OCI-LY1 (cell line): ENCODE measurements around the gene POLD2.

Experiments
- H2AFZ ChIP-seq: fragments of 200-600 bp; sonication (generic), shearing (Covaris generic); 2 replicates; pipeline ENCODE4 v1.6.0; 2014; ENCODE audit warnings: antibody characterized with exemption, mild to moderate bottlenecking, low read length
- H3F3A ChIP-seq: fragments of 200-600 bp; sonication (generic), shearing (Covaris generic); 2 replicates; pipeline ENCODE4 v1.6.0; 2014; ENCODE audit warnings: mild to moderate bottlenecking, antibody characterized with exemption, low read length, moderate library complexity; ENCODE audit not compliant: insufficient read depth
- H3K27ac ChIP-seq: fragments of 200-600 bp; sonication (generic); 2 replicates; pipeline ENCODE4 v1.5.1; 2014; ENCODE audit warnings: low read length, mixed run types, mild to moderate bottlenecking, low read depth; ENCODE audit not compliant: poor library complexity, severe bottlenecking
- H3K27me3 ChIP-seq: fragments of 200-600 bp; sonication (generic); 2 replicates; pipeline ENCODE4 v1.6.0; 2014; ENCODE audit warnings: antibody characterized with exemption, mild to moderate bottlenecking, low read length, moderate library complexity; ENCODE audit not compliant: insufficient read depth
- H3K36me3 ChIP-seq: fragments of 200-600 bp; sonication (generic); 2 replicates; pipeline ENCODE4 v1.6.1; 2014; ENCODE audit warnings: mild to moderate bottlenecking, antibody characterized with exemption, low read length, moderate library complexity, mixed read lengths; ENCODE audit not compliant: insufficient read depth
- H3K4me1 ChIP-seq: fragments of 200-600 bp; sonication (generic); 2 replicates; pipeline ENCODE4 v1.5.1; 2014; ENCODE audit warnings: mild to moderate bottlenecking, low read length, moderate library complexity; ENCODE audit not compliant: insufficient read depth, severe bottlenecking
- H3K4me2 ChIP-seq: fragments of 200-600 bp; sonication (generic), shearing (Covaris generic); 2 replicates; pipeline ENCODE4 v1.6.1; 2014; ENCODE audit warnings: low read length
- H3K4me3 ChIP-seq: fragments of 200-600 bp; sonication (generic); 2 replicates; pipeline ENCODE4 v1.5.1; 2014; ENCODE audit warnings: low read length, low read depth, mild to moderate bottlenecking, mixed read lengths; ENCODE audit not compliant: poor library complexity, severe bottlenecking
- H3K79me2 ChIP-seq: fragments of 200-600 bp; shearing (Covaris generic); 2 replicates; pipeline ENCODE4 v1.6.1; 2016; ENCODE audit warnings: mixed run types, low read length, mixed read lengths; ENCODE audit not compliant: insufficient read depth
- H3K9ac ChIP-seq: fragments of 200-600 bp; sonication (generic), shearing (Covaris generic); 2 replicates; pipeline ENCODE4 v1.6.1; 2014; ENCODE audit warnings: mild to moderate bottlenecking, low read length, mixed read lengths
- H3K9me2 ChIP-seq: fragments of 200-600 bp; sonication (generic), shearing (Covaris generic); 2 replicates; pipeline ENCODE4 v1.6.1; 2014; ENCODE audit warnings: low read depth, mild to moderate bottlenecking, low read length, mixed read lengths
- H3K9me3 ChIP-seq: fragments of 200-600 bp; shearing (Covaris generic); 2 replicates; pipeline ENCODE4 v1.6.1; 2014; ENCODE audit warnings: low read length, mixed read lengths
- H4K20me1 ChIP-seq: fragments of 200-600 bp; sonication (generic), shearing (Covaris generic); 2 replicates; pipeline ENCODE4 v1.6.0; 2016; ENCODE audit warnings: mild to moderate bottlenecking, low read length; ENCODE audit not compliant: insufficient read depth
- EZH2 ChIP-seq: fragments of 200-600 bp; sonication (generic), shearing (Covaris generic); IDR thresholded peaks from 2 replicates; pipeline ENCODE4 v1.8.0; 2017; ENCODE audit warnings: borderline replicate concordance, mixed run types, mild to moderate bottlenecking, antibody characterized with exemption, low read length, moderate library complexity, mixed read lengths
- TF ChIP-seq, protein P1 (sequence below): fragments of 200-600 bp; sonication (generic), shearing (Covaris generic); IDR thresholded peaks from 2 replicates; pipeline ENCODE4 v1.5.1; 2017; ENCODE audit warnings: mild to moderate bottlenecking, antibody characterized with exemption, low read length, moderate library complexity, mixed read lengths

POLD2 gene

DNA sequence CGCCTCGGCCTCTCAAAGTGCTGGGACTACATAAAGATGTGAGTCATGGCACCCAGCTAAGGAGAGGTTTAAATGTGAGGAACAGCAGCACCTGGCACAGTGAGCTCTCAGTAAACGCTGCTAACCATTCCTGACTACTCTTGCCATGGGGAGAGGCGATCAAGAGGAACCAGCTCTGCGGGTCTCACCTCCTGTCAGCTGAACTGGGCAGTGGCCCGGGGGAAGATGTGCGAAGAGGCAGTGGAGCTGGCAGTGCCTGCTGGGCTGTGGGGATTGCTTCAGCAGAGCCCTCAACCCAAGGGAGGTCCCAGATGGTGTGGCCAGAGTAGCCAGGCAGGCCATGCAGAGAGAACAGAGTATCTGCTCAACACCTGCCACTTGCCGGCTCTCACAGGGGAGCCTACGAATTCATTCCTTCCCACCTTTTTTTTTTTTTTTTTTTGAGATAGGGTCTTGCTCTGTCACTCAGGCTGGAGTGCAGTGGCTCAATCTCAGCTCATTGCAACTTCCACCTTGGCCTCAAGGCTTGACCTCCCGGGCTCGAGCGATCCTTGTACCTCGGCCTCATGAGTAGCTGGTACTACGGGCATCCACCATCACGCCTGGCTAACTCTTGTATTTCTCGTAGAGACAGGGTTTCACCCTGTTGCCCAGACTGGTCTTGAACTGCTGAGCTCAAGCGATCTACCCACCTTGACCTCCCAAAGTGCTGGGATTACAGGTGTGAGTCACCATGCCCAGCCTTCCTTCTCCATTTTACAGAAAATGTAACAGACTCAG is 47.9 kb downstream of the POLD2 start:
- Histone ChIP-seq H3K4me2 (no peak overlapping the region), H3K4me3 (no peak overlapping the region), H3K79me2 (no peaks in the 10 kb centered on the region), H3K4me1 (peaks cover 20% of the 10 kb centered on the region), H4K20me1 (no peaks in the 10 kb centered on the region), H3K9ac (no peak overlapping the region), H3K9me3 (no peaks in the 10 kb centered on the region), H2AFZ (no peak overlapping the region), H3K27me3 (no peaks in the 10 kb centered on the region), H3K9me2 (no peaks in the 10 kb centered on the region), H3K27ac (no peak overlapping the region), H3F3A (no peaks in the 10 kb centered on the region), H3K36me3 (peaks cover 97% of the 10 kb centered on the region)
- TF ChIP-seq, protein P1, sequence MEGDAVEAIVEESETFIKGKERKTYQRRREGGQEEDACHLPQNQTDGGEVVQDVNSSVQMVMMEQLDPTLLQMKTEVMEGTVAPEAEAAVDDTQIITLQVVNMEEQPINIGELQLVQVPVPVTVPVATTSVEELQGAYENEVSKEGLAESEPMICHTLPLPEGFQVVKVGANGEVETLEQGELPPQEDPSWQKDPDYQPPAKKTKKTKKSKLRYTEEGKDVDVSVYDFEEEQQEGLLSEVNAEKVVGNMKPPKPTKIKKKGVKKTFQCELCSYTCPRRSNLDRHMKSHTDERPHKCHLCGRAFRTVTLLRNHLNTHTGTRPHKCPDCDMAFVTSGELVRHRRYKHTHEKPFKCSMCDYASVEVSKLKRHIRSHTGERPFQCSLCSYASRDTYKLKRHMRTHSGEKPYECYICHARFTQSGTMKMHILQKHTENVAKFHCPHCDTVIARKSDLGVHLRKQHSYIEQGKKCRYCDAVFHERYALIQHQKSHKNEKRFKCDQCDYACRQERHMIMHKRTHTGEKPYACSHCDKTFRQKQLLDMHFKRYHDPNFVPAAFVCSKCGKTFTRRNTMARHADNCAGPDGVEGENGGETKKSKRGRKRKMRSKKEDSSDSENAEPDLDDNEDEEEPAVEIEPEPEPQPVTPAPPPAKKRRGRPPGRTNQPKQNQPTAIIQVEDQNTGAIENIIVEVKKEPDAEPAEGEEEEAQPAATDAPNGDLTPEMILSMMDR, result no peak
- no peak for TF ChIP-seq EZH2

- Histone ChIP-seq H4K20me1 (no peaks in the 10 kb centered on the region), H3K27me3 (no peaks in the 10 kb centered on the region), H3K36me3 (peaks cover 85% of the 10 kb centered on the region), H3K79me2 (no peaks in the 10 kb centered on the region), H3K27ac (peak overlapping the region; percentile 11), H3K9ac (no peak overlapping the region), H2AFZ (no peak overlapping the region), H3K9me3 (no peaks in the 10 kb centered on the region), H3K4me2 (no peak overlapping the region), H3K4me3 (no peak overlapping the region), H3K4me1 (peaks cover 9% of the 10 kb centered on the region), H3F3A (no peaks in the 10 kb centered on the region), H3K9me2 (no peaks in the 10 kb centered on the region)
- no peak for TF ChIP-seq EZH2
- TF ChIP-seq, protein P1, result no peak
These were observed 49.0 kb downstream of the POLD2 start for GRCh38 chr7:44074349-44074695.

DNA sequence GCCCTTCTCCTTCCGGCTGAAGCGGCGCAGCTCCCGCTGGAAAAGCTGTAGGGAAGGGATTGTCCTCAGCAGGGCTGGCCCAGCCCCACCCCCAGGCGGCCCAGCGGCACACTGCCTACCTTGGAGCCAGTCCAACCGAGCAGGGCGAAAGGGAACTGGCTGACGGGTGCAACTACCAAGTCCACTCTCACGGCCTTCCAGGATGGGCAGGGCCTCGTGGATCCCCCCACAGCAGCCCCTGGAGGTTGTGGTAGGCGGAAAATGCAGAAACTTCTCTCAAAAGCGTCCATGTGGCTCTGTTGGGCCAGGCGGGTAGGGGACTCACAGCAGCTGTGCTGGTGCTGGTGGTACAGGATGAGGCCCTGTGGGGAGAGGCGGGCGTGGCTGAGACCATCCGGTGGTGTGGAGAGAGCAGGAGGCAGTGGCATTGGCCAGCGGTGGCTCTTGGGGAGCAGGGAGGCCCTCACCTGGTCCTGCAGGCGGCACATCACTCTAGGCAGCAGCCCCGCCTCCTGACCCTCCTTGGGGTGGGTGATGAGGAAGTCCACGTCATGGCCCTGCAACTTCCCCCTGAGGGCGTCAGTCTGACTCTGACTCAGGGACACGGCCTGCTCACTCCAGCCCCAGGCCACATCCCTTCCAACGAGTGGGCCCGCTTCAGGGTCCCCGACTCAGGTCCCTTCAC is 49.5 kb downstream of the POLD2 start:
- Histone ChIP-seq H3K27ac (peak overlapping the region; percentile 11), H4K20me1 (no peaks in the 10 kb centered on the region), H3K4me2 (no peak overlapping the region), H3K9ac (no peak overlapping the region), H3K27me3 (no peaks in the 10 kb centered on the region), H3K9me2 (no peaks in the 10 kb centered on the region), H3K36me3 (peaks cover 80% of the 10 kb centered on the region), H3F3A (peaks cover 2% of the 10 kb centered on the region; the same call in 1 of the 2 replicates), H2AFZ (no peak overlapping the region), H3K4me1 (peaks cover 3% of the 10 kb centered on the region), H3K79me2 (no peaks in the 10 kb centered on the region), H3K9me3 (no peaks in the 10 kb centered on the region), H3K4me3 (no peak overlapping the region)
- no peak for TF ChIP-seq EZH2
- TF ChIP-seq, protein P1, result no peak
